Left cardiac atrium (tissue), 4 donors: ENCODE measurements around the gene MXD3. TPM values are rescaled to one million over a fixed set of nuclear protein-coding genes. Genes with fewer than 3 reads are reported as not detected.
"Not testable (repeated sequence)": the region's sequence is repeated elsewhere in the genome, so short reads cannot be mapped to it uniquely, and the experiment has no call there.

Experiments
- ATAC-seq, 2 donors: fragments of 200-7000 bp; cut with Tn5 transposase; one replicate each; pipeline ENCODE4 v1.9.1; 2020; ENCODE audit warnings: mild to moderate bottlenecking in 2 of 2, moderate library complexity in 2 of 2
- DNase-seq: peaks from one replicate; pipeline ENCODE4 v3.0.0-alpha.2; 2020
- intact Hi-C, 2 donors: fragments of 100-400 bp; cut with DNase I; formaldehyde crosslinking; loops; one replicate each; pipeline versions ENCODE4 v1.14.1 to v1.15.1; 2022 to 2023
- total RNA-seq, 2 donors: library from RNA; stranded (reverse); fragmentation: NEBNext Ultra II Directional; extraction: Animal tissue kit (Norgen Biotek cat#: 25700); gene quantifications; one replicate each; pipeline ENCODE4 v1.2.1, GENCODE V29; 2021
- donor health status: DM: no; HTN: yes; CAD: no.
- donor health status: DM: no; HTN: yes; CAD: no; lungs with severe emphysema.
- donor health status: DM: yes; HTN: yes; CAD: no.
- donor health status: Dilated cardiomyopathy.

The MXD3 gene
- total RNA-seq, 2 donors from 2014 or later = 2.8 to 3.4 TPM

- intact Hi-C loops = no loop called here
- DNase-seq (no peak), ATAC-seq (no peak)
These were observed 35.1 kb upstream of the MXD3 start for GRCh38 chr5:177346820-177347219.

- ATAC-seq (no peak), DNase-seq (no peak)
- intact Hi-C loops = no loop called here
These were observed 33.2 kb upstream of the MXD3 start for GRCh38 chr5:177344891-177345290.

DNA sequence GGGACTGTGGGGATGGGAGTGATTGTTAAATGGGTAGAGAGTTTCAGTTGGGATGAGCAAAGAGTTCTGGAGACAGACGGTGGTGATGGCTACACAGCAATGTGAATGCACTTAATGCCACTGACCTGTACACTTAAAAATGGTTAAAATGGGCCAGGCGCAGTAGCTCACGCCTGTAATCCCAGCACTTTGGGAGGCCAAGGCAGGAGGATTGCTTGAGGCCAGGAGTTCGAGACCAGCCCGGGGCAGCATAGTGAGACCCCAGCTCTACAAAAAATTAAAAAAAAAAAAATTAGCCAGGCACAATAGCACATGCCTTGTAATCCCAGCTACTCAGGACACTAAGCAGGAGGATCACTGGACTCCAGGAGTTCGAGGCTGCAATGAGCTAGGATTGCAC lies 32.1 kb upstream of the MXD3 start:
- intact Hi-C loops = no loop called here

DNA sequence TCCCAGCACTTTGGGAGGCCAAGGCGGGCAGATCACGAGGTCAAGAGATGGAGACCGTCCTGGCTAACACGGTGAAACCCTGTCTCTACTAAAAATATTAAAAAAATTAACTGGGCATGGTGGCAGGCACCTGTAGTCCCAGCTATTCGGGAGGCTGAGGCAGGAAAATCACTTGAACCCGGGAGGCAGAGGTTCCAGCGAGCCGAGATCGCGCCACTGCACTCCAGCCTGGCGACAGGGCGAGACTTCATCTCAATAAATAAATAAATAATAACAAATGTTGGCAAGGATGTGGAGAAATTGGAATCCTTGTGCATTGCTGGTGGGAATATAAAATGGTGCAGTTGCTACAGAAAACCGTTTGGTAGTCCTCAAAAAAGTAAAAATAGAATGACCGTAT lies 31.3 kb upstream of the MXD3 start:
- DNase-seq, intact Hi-C loops, ATAC-seq: not testable (repeated sequence)

More for the DNA sequence above, 32.1 kb upstream of the MXD3 start:
- no peak for DNase-seq
- ATAC-seq = no peak

DNA sequence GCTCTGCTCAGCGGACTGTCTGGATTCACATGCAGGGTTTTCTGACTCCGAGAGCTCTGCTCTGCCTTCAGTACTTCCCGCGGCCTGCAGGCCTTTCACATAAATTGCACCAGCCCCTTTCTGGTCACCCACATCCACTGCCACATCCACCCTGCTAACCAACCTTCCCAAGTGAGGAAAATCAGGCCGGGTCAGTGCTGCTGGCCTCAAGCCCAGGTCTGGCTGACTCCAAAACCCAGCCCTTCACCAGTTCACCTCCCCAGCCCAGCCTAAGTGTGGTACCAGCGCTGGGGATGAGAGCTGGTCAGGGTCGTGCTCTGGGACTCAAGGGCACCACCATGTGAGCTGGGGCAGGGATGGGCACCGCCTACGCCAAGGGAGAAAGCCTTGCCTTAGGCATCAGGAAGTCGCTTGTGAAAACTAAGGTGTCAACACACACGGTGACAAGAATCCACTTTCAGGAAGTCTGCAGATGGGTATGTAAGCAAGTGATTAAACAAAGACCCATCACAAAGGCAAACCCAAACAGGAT lies 27.5 kb upstream of the MXD3 start:
- intact Hi-C loops = no loop called here
- DNase-seq (no peak), ATAC-seq (no peak)

DNA sequence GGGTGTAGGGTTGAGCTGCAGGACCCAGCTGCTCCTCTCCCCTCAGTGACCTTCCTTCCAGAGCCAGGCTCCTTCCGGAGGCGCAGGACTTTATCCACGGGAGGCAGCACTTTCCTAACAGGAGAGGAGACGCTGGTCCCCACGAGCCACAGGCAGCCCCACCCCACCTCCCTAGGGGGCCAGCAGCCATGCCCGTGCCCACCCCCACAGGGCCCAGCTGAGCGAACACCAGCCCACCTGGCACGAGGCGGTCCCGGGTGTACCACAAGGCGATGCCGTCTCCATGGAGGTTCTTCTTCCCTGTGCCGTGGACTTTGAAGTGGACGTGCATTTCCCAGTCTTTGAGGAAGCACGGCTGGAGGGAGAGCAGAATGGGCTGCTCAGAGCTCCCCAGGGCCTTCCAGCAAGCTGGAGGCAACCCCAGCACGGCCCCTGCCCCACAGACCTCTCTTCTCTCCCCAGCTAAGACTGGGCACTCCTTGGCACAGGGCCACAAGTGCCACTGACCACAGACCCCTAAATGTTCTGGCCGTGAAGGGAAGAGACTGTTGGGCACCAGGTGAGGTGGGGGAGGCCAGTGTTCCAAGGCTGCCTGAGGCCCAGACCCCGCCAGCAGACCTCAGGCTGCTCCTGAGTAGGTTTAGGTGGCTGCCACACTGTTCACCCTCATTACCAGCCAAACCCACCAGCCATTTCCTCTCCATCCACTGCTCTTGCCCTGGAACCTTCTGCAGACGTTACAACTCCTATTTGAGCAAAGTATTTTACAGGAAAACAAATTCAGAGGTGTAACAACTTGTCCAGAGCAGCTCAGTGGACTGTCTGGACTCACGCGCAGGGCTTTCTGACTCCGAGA lies 26.8 kb upstream of the MXD3 start:
- DNase-seq (no peak), ATAC-seq (no peak)
- intact Hi-C loops = no loop called here

- intact Hi-C loops = no loop called here
- no peak for ATAC-seq
- DNase-seq = no peak
These were observed 25.2 kb upstream of the MXD3 start for GRCh38 chr5:177336603-177337494.

DNA sequence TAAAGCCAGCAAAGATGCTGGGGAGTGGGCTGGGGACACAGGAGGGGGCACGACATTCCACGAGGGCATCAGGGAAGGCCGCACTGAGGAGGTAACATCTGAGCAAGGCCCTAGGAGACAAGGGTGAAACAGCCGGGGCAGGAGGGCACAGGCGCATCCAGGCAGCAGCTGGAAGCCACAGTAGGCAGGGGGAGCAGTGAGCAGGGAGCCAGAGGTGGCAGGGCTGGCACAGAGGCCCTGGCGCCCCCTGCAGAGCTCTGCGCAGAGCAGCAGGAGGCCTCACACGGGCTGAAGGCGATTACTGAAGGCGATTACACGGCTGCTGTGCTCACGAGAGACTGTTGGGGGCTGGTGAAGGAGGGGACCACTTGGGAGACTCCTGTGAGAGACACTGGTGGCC lies 24.4 kb upstream of the MXD3 start:
- ATAC-seq = no peak
- intact Hi-C loops = no loop called here
- no peak for DNase-seq

DNA sequence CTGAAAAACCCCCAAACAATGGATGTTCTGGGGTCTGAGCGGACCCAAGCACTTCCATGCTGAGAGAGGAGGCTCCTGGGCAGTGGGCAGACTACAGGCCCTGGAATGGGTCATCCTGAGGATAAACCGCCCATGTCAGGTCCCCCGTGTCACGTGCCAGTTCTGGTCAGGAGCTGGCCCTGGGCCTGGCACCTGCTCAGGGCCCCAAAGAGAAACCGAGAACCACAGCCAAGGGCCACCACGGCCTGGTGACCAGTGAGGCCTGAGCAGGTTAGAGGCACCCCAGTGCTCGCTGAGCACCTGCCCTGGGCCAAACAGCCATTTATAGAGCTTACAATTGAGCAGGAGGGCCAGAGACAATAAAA lies 24.0 kb upstream of the MXD3 start:
- intact Hi-C loops = no loop called here
- ATAC-seq = peak; percentile 9 to 13
- no peak for DNase-seq

GRCh38 chr5:177334781-177335700 lies 23.3 kb upstream of the MXD3 start:
- intact Hi-C loops = no loop called here
- peak; percentile 52 to 83 for ATAC-seq
- DNase-seq = no peak

DNA sequence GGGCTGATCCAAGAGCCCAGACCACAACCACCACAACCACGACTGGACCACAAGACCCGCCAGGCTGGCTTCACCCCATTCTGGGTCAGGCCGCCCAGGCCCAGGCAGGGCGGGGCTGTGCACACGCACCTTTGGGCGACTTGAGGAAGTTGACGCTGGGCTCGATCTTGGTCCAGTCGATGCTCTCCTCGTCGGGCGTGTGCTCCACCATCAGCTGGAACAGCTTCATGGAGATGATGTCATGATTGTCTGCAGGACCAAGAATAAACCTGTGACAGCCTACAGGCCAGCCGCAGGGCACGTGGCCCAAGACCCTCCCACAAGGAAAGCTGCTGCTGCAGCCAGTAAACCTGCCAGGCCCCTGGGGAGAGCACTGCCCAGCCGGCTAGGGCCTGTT lies 22.5 kb upstream of the MXD3 start:
- no peak for ATAC-seq
- no peak for DNase-seq
- intact Hi-C loops = no loop called here

- no peak for DNase-seq
- intact Hi-C loops = no loop called here
- ATAC-seq = no peak
These were observed 21.9 kb upstream of the MXD3 start for GRCh38 chr5:177333420-177334154.

- intact Hi-C loops = no loop called here
- DNase-seq (no peak), ATAC-seq (no peak)
These were observed 21.2 kb upstream of the MXD3 start for GRCh38 chr5:177332896-177333260.

- ATAC-seq (no peak), DNase-seq (no peak)
These were observed 20.6 kb upstream of the MXD3 start for GRCh38 chr5:177332031-177332895.

DNA sequence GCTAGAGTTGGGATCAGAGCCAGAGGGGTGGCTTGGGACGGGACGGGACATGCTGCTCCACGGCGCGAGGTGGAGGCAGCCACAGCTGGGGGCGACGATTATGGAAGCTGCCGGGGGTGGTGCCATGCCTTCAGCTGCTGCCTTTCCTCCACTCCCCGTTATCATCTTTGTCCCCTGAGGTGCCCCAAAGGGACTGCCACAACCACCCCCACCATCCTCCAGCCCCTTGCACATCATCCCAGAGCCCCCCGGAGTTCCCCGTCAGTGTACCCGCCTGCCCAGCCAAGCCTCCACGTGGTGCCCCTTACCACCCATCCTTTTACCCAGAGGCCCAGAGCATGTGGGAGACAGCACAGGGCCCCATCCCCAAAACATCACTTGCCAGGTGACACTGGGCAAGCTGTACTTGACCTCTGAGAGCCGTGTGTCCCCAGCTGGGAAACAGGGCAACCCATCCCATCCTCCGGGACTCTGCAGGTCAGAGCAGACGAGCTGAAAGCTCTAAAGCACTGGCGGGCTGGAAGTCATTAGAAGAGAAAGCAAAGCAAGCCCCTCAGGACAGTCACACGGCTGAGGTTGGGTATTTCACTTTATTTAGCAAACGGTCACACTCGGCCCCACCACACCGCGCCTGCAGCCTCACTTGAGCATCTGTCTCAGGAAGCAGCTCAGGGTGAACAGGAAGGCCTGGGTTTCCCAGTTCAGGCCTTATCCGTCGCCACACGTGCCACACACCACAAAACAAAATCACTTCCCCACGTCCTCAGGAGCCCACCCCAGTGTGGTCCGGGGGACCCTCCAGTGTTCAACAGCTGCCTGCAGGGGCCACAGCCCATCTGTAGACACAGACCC lies 19.5 kb upstream of the MXD3 start:
- no peak for DNase-seq
- intact Hi-C loops = no loop called here
- no peak for ATAC-seq

More at GRCh38 chr5:177332031-177332895, 20.6 kb upstream of the MXD3 start:
- intact Hi-C loops = no loop called here

GRCh38 chr5:177329883-177330282 lies 18.2 kb upstream of the MXD3 start:
- ATAC-seq (no peak), DNase-seq (no peak)
- intact Hi-C loops = no loop called here
